Inflammatory macrophage (primary cell): Measurements from ENCODE around the gene CERS2.

Experiments
- DNase-seq, 2 donors: peaks; one replicate each; pipeline ENCODE4 v3.0.0-alpha.2; 2020 to 2022
- total RNA-seq, 18 experiments: gene quantifications; one replicate each; lab custom pipeline; 2026; ENCODE audit warnings: mixed read lengths in 6 of 18, inconsistent platforms in 2 of 18; lab: John Stamatoyannopoulos, UW

The CERS2 gene, protein sequence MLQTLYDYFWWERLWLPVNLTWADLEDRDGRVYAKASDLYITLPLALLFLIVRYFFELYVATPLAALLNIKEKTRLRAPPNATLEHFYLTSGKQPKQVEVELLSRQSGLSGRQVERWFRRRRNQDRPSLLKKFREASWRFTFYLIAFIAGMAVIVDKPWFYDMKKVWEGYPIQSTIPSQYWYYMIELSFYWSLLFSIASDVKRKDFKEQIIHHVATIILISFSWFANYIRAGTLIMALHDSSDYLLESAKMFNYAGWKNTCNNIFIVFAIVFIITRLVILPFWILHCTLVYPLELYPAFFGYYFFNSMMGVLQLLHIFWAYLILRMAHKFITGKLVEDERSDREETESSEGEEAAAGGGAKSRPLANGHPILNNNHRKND
- total RNA-seq, result 90.1 to 193 (median 146) reads per million in 18 experiments

DNA sequence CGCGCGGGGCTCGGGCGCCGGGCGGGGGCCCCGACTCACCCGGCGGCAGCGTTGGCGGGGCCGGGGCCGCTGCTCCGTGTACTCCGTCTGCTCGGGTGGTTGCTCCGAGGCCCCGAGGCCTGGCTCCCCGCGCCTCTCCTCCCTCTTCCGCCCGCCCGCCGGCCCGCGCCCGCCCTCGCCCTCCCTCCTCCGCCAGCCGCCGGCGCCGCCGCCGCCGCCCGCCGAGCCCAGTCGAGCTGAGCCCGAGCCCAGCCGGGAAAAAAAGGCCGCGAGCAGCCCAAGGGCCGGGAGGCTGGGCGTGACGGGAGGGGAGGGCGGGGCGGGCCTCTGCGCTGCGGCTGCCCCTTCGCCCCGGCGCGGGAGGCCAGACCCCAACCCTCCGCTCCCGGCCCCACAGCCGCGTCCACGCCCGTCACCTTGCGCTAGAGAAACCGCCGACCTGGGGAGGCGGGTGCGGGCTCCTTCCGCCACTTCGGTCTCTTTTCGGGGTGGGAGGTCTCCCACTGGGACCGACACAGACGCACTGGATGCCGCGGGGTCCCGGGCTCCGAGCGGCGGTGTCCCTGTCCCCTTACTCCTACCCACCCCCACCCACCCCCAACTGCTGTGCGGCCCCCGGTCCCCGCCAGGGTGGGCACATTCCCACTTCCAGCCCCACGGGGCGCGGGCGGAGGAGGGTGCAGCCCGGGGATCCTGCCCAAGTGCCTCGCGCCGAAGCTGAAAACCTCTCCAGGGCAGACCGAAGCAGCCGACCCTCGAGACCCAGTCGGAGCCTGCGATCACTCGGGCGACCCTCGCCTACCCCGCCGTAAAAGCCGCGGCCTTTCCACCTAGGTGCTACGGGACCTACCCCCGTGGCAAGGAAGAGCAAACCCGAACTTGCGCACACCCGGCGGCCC, at the start of gene CERS2:
TSS of gene CERS2 (minus strand) at position 256 of the 899 bp plus-strand sequence. CDS start 5,745 bp downstream, outside the sequence.
- DNase-seq, result peak; percentile 60 to 65

DNA sequence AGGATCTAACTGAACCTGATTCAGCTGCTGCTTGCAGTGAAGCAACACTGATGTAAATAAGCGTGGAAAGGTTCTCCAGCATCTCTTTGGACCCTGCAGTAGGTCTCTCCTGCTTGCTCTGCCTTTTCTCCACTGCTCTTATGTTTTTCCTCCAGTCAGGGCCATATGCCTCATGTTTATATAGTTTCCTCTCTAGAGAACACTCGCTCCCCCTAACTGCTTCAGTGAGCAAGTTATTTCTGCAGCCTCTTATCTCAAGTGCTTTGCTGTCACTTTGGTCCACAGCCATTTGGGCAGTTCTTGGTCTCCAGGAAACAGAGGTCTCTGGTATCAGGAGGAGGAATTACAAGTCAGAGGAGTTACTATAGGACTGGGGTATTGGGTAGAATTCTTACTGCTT, 38.9 kb upstream of the CERS2 start:
- no peak for DNase-seq

DNA sequence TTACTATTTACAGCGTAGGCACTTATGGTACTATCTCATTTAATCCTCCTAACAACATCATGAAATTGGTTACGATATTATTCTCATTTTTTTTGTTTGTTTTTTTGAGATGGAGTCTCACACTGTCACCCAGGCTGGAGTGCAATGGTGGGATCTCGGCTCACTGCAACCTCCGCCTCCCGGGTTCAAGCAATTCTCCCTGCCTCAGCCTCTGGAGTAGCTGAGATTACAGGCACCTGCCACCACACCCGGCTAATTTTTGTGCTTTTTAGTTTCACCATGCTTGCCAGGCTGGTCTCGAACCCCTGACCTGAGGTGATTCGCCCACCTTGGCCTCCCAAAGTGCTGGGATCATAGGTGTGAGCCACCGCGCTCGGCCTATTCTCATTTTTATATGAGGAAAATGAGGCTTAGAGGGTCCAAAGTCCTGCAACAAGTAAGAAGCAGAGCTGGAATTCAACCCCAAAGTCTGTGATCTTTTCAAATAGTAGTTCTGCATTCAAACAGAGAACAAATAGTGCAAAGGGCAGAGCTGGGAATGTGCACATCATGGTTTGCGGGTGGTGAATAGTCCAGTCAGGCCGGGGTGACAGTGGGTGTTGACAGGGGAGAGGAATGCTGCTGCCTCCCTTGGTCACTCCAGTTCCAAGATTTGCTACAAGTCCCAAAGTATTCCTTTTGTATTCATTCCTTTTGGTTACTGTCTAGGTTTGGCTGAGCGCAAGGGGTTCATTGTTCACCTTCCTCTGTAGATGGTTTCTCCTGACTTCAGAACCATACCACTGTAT, 38.2 kb upstream of the CERS2 start:
- DNase-seq, result no peak

DNA sequence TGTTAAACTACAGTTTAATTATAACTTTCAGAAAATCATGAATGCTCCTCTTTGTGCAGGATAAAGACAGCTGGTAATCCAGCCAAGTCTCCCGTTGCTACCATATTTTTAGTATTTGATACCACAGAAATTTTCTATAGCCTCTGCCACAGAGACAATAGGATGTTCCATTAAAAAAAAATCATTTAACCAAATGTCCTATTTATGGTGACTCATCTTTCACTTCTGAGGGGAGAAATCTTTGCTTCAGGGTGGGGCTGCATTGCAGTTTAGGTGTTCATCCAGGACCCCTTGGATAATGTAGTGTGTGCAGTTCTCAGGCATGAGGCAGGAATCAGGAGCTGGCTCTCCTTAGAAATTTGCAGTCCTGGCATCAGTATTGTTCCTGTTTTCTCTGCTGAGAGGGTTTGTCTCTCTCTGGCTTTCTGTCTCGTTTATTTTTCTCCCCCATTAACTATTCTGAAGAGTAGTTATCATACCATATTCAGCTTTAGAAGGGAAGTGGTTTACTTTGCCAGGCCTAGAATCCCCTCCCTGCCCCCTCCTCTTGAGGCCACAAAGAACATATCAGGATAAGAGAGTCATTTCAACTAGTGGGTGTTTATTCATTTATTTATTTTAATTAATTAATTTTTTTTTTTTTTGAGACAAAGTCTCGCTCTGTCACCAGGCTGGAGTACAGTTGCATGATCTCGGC, 36.7 kb upstream of the CERS2 start:
- no peak for DNase-seq

DNA sequence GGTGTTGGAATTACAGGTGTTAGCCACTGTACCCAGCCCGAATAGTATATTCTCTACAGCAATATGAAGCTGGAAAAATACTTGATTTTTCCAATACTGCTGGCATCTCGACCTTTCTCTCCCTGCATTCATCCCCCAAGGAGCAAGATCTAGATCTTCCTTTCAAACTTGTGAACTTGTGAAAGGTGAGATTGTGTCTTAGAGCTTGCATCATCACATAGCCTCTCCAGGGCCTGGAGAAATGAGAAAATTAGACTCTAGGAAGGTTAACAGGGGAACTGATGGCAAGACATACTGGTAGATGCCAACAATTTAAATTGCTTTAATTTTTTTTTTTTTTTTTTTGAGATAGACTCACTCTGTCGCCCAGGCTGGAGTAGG, 35.7 kb upstream of the CERS2 start:
- no peak for DNase-seq

DNA sequence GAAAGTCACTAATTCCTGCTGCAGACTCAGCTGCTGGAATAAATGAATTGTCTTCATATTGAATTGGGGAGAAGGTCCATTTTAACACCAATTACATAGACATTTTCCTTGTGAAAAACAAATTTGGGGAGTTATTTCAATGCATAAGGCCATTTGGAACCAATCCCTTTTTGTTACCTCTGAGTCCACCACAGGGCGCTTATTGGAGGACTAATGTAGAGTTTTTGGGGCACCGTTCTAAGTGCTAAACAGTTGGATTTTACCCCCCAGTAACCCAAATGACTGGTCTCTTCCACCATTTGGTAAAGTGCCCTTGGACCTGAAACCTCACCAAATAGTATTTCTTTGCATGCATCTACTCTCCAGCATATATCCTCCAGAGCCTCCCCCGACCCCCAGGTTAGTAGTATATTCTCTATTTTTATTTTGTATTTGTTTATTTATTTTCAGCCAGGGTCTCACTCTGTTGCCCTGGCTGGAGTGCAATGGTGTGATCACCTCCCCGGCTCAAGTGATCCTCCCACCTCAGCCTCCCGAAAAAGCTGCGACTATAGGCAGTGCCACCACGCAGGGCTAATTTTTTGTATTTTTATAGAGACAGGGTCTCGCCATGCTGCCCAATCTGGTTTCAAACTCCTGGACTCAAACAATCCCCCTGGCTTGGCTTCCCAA, 35.2 kb upstream of the CERS2 start:
- no peak for DNase-seq

DNA sequence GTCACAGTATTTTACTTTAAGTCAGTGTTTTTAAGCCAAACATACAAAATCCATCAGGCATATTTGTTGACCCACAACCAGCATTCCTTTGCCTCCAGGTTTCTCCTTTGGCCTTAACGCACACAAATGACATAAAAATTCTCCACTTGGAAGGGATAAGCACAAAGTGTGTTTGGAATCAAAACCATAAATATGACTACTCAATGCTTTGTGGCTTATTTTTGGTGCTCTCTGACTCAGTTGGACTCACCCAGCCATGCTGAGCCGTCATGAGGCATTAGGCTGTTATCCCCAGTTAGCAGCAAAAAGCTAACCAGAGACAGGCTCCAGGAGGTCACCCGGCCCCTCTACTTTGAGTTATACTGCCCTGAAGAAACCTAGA, 34.6 kb upstream of the CERS2 start:
- DNase-seq, result no peak

DNA sequence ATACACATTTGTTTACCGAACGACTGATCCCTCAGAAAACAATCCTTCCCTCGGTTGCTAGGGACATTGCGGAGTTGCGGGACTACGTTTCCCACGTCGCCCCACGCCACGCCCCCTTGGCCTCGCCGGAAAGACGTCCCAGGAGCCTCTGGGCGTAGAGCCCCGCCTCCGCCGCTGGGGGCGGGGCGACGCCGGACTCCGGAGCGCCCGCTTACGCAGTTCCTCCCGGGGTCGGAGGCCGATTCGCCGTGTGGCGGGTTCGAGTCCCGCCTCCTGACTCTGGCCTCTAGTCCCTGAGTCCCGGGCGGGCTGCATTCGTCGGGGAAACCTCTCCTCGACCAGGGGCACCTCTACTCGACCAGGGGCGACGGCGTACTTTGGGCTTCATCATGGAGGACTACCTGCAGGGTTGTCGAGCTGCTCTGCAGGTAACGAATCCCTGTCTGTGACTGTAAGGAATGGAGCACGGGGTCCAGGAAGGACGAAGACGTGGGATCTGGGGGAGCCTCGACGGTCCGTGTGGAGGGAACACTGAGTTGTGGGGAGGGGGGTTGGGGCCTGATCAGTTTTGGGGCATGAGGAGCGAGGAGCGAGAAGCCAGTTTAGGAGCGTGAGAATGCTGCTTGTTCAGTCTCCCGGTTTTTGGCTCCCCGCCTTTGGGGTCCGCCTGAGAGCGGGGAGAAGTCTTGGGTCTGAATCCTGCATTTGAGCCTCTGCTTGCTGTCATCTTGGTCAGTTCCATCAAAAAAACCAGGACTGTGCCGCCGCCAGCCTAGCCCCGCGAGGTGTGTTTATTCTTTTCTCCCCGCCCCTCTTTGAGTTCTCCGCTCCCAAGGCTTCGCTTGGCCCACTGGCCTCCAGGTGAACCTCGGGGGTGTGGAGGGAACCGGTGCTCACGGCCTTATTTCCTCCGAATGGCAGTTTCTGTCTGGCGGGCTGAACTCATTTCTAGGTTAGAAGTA, 33.9 kb upstream of the CERS2 start, which contains the start of gene PRUNE1:
TSS of gene PRUNE1 (plus strand) at position 206 of the 962 bp plus-strand sequence. CDS start at position 390, 184 bp downstream.
- peak; percentile 98 to 99 for DNase-seq

DNA sequence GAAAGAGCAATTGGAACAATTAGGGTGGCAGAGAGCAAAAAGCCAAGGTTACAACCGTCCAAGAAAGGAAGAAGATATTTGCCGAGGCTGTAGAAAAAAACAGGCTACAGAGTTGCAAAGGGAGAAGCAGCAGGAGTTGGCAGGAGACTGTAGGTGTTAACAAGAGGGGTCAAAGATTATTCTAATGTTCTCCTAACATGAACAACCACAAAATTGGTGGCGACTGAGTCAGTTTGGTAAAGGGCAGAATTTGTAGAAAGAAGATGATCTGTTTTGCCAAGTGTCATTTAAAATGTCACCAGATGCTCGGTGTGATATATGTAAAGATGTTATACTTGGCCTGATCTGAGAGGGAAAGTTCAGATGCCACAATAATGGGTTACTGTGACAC, 33.2 kb upstream of the CERS2 start:
- DNase-seq, result no peak

DNA sequence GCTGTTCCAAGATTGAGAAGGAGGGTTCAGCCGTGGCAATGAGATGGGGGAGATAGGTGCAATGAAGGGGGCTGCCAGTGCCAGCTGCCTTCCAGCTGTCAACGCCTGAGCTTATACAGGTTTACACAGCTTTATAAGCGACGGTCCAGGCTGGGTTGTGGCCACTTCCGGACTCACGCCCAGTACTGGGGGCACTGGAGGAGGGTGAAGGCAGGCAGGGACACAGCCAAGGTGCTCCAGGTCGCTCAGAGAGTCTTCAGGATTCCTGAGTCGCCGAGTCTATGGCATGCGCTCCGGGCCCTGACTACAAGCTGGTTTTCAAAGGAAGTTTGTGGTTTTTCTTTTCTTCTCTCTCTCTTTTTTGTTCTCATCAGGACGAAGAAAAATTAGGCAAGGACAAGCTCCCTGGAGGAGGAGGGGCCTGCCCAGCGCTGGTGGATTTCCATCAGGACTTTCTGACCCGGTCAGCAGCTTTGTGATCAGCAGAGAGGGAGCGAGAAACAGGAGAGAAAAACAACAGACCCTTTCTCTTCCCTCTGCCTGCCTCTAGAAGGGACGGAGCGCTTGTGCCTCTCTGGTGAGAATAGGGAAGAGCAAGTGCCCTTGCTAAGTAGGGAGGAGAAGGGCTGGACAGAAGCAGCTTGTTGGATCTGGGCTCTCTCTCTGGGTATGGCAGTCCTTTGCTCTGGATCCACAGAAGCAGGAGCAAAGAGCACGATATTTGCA, 31.9 kb upstream of the CERS2 start, which contains the start of gene MINDY1:
TSS of gene MINDY1 (minus strand) at position 576 of the 726 bp plus-strand sequence. CDS start 4,285 bp downstream, outside the sequence.
- DNase-seq, result peak; percentile 72 to 78

DNA sequence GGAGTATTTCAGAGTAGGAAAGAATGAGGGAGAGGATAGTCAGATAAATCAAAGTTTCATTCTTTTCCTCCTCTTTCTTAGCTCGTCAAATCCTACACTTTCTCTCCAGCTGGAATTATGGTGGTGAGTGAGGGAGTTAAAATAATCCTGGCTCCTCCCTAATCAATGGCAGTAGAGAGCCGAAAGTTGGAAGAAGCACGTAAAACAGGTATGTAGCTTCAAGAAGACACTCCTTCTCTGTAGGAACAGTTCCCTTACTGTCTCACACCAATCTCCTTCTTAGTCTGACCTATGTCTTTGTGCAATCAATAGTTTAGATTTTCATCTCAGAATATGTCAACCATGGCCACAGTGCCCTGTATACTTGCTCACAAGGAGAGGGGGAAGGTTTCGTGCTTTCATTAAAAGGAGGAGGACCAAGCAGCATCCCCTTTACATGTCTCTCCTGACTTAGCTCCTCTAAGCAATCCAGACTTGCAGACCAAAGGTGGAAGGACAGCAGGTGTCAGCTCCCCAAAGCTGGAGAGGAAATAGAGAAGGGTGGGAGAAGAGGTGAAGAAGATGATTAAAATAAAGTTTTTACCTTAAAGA, 31.2 kb upstream of the CERS2 start:
- DNase-seq, result no peak

DNA sequence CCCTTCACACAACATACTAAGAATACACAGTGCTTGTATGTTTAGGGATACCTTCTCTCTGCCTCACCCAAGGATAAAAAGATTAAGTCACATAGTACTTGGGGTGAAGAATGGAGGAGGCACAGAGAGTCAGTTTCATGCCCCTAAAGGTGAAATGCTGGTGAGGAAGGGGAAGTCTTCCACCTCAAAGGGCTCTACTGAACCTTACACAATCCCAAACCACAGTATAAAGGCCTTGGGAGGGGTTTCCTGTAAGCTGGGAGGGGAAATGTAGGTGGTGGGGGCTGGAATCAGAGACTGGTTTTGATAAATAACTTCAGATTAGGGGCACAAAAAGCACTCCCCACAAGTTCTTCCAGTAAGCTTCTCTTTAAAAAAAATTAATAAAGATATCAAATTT, 28.5 kb upstream of the CERS2 start:
- peak in 1 of 2 donors; percentile 19 for DNase-seq

DNA sequence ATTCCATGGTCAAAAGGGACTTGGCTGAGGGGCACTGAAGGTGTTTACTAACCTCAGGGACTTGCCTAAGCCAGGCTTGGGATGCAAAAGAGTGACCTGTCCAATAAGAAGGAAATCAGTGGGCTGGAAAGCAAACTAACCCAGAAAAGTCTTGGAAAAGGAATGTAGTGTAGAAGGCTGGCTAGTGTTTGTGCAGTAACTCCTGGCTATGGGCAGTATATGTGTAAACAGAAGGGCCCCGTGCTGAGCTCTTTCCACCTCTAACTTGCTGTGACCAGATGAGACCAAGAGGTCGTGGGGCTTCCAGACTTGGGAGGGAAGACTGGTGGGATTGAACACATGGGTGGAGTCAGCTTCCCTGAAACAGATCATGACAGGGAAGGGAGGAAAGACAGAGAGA, 28.0 kb upstream of the CERS2 start:
- DNase-seq, result no peak

DNA sequence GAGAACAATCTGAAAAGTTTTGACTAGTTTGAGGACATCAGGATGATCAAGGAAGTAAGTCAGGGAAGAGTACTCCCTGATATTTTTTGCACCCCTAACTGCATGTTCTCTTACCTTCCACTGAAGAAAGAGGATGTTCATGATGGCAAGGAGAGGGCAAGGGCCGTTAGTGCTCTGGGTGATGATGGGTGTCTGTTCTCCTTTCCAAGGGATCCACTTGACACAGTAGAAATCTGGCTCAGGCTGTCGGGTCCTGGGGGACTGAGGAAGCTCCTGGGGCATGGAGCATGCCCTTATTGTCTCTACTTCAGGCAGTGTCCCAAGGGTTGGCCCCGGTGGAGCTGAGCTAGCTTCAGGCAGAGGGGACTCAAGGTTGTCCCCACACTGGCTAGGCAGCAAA, 27.4 kb upstream of the CERS2 start:
- peak; percentile 41 to 46 for DNase-seq

DNA sequence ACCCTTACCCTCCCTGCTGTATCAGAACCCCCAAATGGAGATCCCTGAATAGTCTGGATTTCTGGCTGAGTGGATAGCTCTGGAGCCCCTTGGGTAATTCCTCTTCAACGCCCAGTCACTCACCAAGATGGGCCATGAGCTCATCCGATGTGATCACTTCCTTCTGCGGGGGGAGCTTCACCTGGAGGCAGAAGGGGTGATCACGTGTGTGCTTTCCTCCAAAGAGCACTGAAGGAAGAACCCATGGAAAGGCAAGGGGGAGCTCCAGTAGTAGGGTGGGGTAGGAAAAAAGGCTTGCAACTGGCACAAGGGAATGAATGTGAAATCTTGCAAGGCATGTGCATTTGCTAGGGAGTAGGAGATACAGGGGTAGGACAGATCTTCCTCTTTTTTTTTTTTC, 27.0 kb upstream of the CERS2 start:
- peak; percentile 60 to 79 for DNase-seq

DNA sequence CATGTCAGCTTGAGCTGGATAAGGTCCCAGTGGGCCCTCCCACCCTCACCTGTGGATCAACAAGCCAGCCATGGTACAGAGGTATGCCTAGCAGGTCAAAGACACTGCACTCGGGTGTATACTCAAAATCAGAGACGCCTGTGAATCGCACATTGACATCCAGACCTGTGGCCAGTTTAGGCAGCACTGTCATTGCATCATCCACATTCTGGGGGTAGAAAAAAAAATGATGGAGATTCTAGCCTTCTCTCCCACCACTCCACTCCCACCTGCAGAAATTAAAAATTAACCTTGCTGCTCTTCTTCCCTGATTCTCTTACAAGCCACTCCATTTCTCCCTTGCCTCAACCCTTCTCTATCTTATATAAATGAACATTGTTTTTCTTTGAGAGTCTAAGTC, 25.8 kb upstream of the CERS2 start:
- no peak for DNase-seq

DNA sequence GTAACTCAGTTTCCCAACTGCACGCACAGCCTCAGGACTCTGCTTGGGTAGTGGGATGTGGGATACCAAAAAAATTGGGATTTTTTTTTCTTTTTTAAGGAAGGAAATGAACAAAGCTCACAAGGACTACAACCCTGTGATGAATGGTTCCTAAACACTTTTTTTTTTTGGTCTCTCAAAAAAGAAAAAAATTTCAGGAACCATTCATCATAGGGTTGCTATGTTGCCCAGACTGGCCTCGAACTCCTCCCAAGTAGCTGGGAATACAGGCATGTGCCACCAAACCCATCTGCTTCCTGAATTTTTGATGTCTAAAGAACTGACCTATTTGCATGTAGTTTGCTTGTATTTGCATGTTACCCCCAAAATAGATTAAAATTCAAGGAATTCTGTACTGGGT, 25.3 kb upstream of the CERS2 start:
- peak; percentile 21 to 31 for DNase-seq

DNA sequence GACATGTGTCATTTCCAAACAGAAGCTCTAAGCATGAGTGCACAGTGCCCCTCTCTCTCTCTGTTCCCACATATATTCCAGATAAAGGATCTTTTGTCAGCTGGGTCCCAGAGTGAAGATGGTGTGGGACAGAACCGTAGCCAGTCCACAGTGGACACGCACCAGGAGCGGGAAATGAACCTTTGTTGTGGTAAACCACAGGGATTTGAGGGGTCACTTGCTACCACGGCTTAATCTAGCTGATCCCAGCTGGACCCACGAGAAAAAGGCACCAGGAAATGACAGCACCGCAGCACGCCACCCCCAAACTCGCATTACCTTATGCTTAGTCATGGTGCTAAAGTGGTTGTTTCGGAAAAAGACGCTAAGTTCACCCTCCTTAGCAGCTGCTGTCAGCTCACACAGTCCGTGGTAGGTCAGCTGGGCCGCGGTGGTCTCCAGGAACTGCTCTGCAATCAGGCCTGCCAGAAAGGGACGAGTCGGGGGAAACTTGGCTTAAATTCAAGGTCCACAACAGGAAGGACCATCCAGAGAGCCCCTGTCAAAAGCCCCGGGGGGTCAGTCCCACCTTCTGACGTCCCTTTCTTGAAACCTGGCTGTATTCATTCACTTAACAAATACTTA, 24.5 kb upstream of the CERS2 start:
- peak; percentile 19 to 67 for DNase-seq
